GM12878 (cell line): ENCODE results near the gene MYCBPAP.

Source experiments
- CHD4 ChIP-seq: fragments of 200-600 bp; sonication (generic); IDR thresholded peaks from 2 replicates; pipeline ENCODE4 v1.6.1; 2016; ENCODE audit warnings: mild to moderate bottlenecking
- CTCF ChIP-seq, 3 experiments: IDR thresholded peaks in 2 of 3; conservative IDR thresholded peaks in 1 of 3; 2 replicates each; pipeline ENCODE4 v1.5.1; 2011; ENCODE audit warnings: low read depth in 3 of 3, low read length in 3 of 3, mild to moderate bottlenecking in 3 of 3, control low read depth in 2 of 3, moderate library complexity in 2 of 3, inconsistent platforms in 1 of 3, mixed read lengths in 1 of 3; ENCODE audit not compliant: control insufficient read depth in 2 of 3, insufficient read depth in 1 of 3; ENCODE audit errors: extremely low read depth in 1 of 3
- EP300 ChIP-seq, 2 experiments: fragments of 150-350 bp in 1 of 2; IDR thresholded peaks; 2 replicates each; pipeline ENCODE4 v1.6.1; 2011 to 2012; ENCODE audit warnings: low read depth in 2 of 2, low read length in 2 of 2, borderline replicate concordance in 1 of 2, improper control_type of control experiment in 1 of 2, inconsistent platforms in 1 of 2; ENCODE audit not compliant: control insufficient read depth in 1 of 2
- FOS ChIP-seq: IDR thresholded peaks from 3 replicates; pipeline ENCODE4 v1.6.1; 2011; ENCODE audit warnings: borderline replicate concordance; ENCODE audit not compliant: insufficient read length; ENCODE audit errors: extremely low read depth
- NFYB ChIP-seq: IDR thresholded peaks from 2 replicates; pipeline ENCODE4 v1.6.1; 2011; ENCODE audit warnings: low read depth, mild to moderate bottlenecking, low read length, improper control_type of control experiment, moderate library complexity; ENCODE audit not compliant: insufficient read depth
- NKRF ChIP-seq: fragments of 450-650 bp; conservative IDR thresholded peaks from 2 replicates; pipeline ENCODE4 v1.6.1; 2017; ENCODE audit warnings: mild to moderate bottlenecking, moderate library complexity
- ZNF687 ChIP-seq: fragments of 450-650 bp; IDR thresholded peaks from 2 replicates; pipeline ENCODE4 v1.6.1; 2017; ENCODE audit warnings: mild to moderate bottlenecking, moderate library complexity
- TF ChIP-seq, protein P1 (sequence below): IDR thresholded peaks from 2 replicates; pipeline ENCODE4 v1.6.1; 2011; ENCODE audit warnings: borderline replicate concordance, low read depth, mild to moderate bottlenecking, moderate library complexity, mixed read lengths, low read length; ENCODE audit not compliant: insufficient read depth; ENCODE audit errors: extremely low read length

GRCh38 chr17:50566886-50567285 lies 58.6 kb downstream of the MYCBPAP start:
- TF ChIP-seq EP300 (IDR thresholded peaks at IDR 0.05; ENCODE audit: borderline replicate concordance in 1 of 2, control insufficient read depth in 1 of 2, low read depth in 2 of 2, low read length in 2 of 2) (no peak), CTCF (IDR thresholded peaks at IDR 0.05 in 2 of 3, conservative IDR thresholded peaks at IDR 0.05 in 1 of 3; ENCODE audit: control insufficient read depth in 2 of 3, extremely low read depth in 1 of 3, insufficient read depth in 1 of 3, low read depth in 3 of 3, low read length in 3 of 3) (no peak), ZNF687 (no peak), FOS (no peak), NKRF (no peak), CHD4 (no peak), NFYB (no peak)
- TF ChIP-seq, protein P1, sequence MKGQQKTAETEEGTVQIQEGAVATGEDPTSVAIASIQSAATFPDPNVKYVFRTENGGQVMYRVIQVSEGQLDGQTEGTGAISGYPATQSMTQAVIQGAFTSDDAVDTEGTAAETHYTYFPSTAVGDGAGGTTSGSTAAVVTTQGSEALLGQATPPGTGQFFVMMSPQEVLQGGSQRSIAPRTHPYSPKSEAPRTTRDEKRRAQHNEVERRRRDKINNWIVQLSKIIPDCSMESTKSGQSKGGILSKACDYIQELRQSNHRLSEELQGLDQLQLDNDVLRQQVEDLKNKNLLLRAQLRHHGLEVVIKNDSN: no peak
